GM18505 (cell line): ENCODE data around the gene RIC3.

Experiments
- ATAC-seq: cut with Tn5 transposase; IDR thresholded peaks from one replicate; pipeline ENCODE4 v1.9.1; 2021; ENCODE audit not compliant: unreplicated experiment
- POLR2A ChIP-seq: IDR thresholded peaks from 4 replicates; pipeline ENCODE4 v1.6.1; 2011; ENCODE audit warnings: borderline replicate concordance; ENCODE audit not compliant: insufficient read depth, insufficient read length; ENCODE audit errors: extremely low read depth

The RIC3 gene

GRCh38 chr11:8202516-8203413 lies 33.9 kb upstream of the RIC3 start:
- ATAC-seq = no peak
- TF ChIP-seq POLR2A = no peak

- peak; percentile 78 for ATAC-seq
- TF ChIP-seq POLR2A = no peak
These were observed 33.0 kb upstream of the RIC3 start for GRCh38 chr11:8201644-8202365.

GRCh38 chr11:8199676-8200075 lies 30.9 kb upstream of the RIC3 start:
- no peak for TF ChIP-seq POLR2A
- ATAC-seq = no peak

GRCh38 chr11:8196749-8197148 lies 27.9 kb upstream of the RIC3 start:
- no peak for ATAC-seq
- TF ChIP-seq POLR2A = no peak

DNA sequence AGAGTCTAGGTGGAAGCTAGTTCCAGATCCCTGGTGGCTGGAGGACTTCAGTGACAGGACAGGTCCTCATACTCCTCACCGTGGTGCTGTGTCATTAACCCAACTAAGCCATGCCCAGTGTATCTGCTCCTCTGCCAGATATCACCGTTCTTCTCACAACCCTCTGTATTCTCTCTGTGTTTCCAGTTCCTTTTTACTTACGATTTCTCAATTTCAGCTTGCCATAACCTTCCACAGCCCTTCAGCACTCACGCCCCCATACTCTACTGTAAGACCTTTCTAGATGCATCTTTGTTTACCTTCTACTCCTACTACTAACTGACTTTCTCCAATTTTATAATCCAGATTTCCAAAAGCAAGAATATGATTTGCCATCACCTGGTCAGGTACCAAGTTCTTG lies 26.1 kb upstream of the RIC3 start:
- TF ChIP-seq POLR2A = no peak
- ATAC-seq = no peak

DNA sequence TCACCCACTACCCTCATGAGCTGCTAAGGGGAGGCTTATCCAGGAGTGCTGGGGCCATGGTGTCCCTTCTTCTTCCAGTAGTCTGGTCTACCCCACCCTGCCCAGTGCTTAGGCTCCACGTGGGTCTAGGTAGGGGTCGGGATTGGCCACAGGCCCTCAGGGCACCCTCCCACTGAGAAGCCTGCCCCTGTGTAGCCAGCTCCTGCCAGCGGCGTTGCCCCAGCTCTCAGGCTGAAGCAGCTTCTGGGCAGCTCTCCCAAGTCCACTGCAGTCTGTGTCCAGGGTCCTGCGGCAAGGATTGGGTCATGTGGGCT lies 24.0 kb upstream of the RIC3 start:
- peak; percentile 11 for ATAC-seq
- no peak for TF ChIP-seq POLR2A

- TF ChIP-seq POLR2A = no peak
- ATAC-seq = peak; percentile 68
These were observed 23.4 kb upstream of the RIC3 start for GRCh38 chr11:8192016-8192895.

- no peak for TF ChIP-seq POLR2A
- no peak for ATAC-seq
These were observed 21.6 kb upstream of the RIC3 start for GRCh38 chr11:8190431-8190830.

DNA sequence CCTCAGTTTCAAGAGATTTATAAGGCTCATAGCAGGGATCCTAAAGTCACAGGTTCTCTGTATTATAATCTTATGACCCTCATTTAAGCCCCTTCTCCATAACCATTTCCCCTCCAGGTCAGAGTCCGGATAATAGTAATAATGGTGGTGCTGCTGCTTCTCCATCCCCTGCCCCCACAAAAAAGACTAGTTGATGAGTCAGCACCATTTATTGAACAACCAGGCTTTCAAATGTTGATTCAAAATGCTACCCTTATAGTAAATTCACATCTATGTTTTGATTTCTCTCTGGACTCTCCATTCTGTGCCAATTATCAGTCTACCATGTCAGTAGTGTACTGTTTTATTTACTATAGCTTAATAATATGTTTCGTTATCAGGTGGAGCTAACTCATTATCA lies 17.6 kb upstream of the RIC3 start:
- TF ChIP-seq POLR2A = no peak

GRCh38 chr11:8183111-8183510 lies 14.3 kb upstream of the RIC3 start:
- TF ChIP-seq POLR2A = no peak
- no peak for ATAC-seq

More for the DNA sequence above, 17.6 kb upstream of the RIC3 start:
- ATAC-seq = no peak

DNA sequence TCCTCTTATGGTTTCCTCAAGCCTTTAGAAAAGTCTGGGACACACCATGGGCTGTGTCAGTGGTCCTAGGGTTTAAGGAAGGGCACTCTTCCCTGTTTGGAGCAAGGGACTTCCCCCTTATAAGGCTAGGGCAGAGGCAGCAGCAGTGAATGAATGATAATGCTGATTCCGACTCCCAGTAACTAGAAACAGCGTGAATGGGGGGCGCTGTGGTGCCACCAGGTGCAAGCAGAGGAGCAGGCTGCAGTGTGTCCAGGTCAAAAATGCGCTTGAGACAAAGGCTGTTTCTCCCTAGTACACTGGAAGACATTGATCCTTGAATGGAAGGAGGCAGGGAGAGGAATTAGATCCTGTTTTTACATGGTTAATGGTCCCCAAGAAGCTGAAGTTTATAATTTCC lies 11.6 kb upstream of the RIC3 start:
- no peak for ATAC-seq
- no peak for TF ChIP-seq POLR2A

- TF ChIP-seq POLR2A = no peak
- ATAC-seq = no peak
These were observed 9.5 kb upstream of the RIC3 start for GRCh38 chr11:8178297-8178696.

- ATAC-seq = no peak
- TF ChIP-seq POLR2A = no peak
These were observed 8.3 kb upstream of the RIC3 start for GRCh38 chr11:8177136-8177535.
